GM19025 (cell line): Measurements from ENCODE around the gene ARSI.

Experiments used
- ATAC-seq: cut with Tn5 transposase; IDR thresholded peaks from one replicate; pipeline ENCODE4 v1.9.1; 2021; ENCODE audit warnings: mild to moderate bottlenecking, low read depth, moderate library complexity; ENCODE audit not compliant: unreplicated experiment

Gene ARSI

DNA sequence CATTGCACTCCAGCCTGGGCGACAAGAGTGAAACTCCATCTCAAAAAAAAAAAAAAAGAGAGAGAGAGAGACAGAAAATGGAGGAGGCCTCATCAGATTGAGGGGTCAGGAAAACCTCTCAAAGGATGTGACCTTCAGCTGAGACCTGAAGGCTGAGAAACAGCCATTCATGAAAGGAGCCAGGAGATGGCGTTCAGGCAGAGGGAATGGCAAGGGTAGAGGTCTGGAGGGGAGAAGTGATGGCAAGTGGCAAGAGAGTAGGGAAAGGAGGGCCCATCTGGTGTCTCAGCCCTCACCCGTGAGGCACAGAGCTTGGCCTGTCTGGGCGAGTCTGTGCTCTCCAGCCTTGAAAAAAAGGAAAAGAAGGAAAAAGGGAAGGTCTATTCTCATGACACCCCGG, 30.2 kb downstream of the ARSI start:
- ATAC-seq: no peak

DNA sequence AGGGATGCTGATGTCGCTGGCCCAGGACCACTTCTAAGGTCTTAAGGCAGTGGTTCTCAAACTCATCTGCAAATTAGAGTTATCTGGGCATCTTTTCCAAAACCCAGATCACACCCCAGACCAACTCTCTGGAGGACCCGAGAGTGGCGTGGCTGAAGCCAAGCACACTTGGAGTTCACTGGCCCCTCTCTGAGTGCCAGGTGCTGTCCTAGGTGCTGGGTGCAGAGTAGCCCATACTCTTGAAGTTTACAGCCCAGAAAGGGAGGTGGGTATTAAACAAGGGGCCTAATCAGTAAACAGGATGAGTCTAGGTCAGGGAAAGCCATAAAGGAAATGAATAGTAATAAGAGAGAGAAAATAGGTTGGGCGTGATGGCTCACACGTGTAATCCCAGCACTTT, 30.8 kb downstream of the ARSI start:
- ATAC-seq: no peak

DNA sequence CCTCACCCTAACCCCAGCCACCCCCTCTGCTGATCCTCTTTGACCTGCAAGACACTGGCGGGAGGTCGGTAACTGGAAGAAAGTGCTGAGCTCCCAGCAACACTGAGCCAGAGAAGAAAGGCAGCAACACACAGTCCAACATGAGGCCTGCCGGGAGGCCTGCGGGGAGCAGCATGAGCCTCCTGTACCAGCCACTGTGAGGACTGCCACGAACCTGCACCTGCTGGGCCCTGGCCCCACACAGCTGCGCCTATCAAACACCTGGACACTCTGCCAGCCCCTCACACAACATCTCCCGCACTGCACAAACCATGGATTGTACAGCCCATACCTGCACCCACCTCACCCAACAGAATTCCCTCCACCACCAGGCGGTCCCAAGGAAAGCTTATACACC, 31.4 kb downstream of the ARSI start:
- ATAC-seq: no peak

DNA sequence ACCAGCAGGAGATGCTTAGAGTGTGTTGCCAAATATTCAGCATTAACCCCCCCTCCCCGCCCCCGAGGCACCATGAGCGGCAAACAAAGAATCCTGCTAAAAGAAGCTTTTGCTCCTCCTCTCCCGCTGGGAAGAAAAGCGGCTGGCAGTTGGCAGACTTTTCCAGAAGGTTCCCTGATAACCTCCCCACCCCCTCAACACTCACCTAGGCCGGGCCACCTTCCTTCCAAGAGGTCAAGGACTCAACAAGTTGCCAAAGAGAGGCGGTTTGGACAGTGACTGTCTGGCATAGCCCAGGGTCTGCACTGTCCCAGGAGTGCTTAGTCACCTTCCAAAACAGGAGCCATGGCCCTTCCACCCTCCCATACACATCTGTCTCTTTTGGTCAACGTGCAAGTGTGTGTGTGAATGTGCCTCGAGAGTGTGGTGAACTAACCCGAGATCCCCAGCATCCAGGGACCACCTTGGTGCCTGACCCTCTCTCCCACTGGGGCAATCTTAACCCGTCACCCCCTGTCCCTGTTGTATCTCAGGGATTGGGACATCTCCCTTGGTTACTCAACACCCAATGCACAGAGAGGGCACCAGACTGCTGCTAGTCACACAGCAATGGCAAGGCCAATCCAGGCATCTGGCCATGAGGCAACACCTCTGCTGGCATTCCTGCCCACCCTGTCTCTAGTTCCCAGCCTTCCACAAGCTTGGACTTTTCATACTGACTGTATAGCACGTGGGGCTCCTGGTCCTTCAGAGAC, 32.0 kb downstream of the ARSI start:
- ATAC-seq: no peak

DNA sequence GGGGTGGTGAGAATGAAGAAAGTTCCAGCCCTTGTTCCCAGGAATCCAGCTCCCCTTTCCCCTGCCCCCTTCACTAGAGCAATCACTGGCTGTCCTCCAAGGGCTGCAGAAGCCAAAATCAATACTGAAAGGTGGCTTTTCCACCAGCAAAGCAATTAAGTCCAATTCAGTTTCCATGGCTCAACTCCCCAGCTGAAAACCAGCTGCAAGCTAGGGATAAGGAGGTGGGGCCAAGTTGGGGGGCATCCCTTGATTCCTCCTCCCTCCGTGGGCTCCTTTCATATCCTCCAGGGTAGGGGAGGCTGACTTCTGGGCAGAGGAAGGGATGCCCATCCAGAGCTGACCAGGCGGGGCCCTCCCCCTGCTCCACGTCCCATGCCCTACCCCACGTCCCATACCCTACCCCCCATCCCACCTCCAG, 35.8 kb downstream of the ARSI start:
- no peak for ATAC-seq

DNA sequence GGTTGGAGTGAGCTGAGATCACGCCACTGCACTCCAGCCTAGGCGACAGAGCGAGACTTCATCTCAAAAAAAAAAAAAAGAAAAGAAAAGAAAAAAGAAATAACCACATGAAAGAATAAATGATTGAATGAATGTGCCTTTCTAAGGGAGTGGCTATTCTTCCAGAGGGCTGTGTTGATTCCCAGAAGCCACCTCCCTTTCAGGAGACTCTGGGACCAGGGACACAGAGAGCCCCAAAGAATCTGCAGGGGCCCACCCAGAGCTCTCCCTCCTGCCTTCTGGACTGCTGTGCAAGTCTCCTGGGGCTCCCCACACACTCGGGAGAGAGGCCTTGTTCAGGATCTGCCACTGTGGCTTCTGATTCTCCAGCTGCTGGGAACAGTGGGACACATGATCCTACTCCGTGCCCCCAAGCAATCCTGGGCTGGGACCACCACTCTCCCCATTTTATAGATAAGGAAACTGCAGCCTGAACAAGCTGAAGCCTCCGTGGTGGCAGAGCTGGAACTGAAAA, 36.8 kb downstream of the ARSI start:
- no peak for ATAC-seq

DNA sequence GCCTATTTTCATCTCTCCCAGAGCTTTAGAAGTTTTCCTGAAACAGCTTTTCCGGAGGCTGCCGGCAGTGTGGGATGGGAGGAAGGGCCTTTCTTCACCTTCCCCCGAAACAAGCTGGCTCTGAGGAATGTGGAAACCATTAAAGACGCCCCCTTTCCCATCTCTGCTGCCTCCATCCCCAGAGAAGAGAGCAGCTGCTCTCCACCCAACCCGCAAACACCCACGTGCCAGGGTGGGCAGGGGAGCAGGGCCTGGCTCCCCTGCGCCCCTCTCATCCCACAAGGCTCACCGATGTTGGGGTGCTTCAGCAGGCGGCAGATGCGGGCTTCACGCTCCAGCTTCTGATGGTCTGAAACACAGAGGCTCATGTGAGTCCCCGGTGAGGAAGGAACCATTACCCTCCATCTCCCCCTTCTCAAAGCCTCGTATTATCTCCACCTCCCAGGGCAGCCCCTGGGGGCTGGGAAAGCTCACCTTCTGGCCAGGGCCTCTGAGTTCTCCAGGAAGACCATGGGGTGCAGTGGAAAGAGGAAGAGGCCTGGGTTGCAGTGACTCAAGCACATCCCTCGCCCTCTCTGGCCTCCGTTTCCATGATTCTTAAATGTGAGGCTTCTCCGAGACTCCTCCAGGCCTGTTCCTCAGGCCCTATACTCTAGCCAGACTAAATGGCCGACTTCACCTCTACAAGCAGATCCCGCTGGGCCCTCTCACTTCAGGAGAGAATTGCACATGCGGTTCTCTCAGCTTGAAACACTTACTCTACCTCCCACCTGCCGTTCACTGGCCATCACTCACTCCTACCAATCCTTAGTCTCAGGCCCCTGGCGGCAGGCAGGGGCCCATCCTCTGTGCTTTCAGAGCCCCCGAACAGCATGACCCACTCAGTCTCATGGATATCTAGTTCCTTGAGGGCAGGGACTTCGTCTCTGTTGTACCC, 37.8 kb downstream of the ARSI start:
- no peak for ATAC-seq

DNA sequence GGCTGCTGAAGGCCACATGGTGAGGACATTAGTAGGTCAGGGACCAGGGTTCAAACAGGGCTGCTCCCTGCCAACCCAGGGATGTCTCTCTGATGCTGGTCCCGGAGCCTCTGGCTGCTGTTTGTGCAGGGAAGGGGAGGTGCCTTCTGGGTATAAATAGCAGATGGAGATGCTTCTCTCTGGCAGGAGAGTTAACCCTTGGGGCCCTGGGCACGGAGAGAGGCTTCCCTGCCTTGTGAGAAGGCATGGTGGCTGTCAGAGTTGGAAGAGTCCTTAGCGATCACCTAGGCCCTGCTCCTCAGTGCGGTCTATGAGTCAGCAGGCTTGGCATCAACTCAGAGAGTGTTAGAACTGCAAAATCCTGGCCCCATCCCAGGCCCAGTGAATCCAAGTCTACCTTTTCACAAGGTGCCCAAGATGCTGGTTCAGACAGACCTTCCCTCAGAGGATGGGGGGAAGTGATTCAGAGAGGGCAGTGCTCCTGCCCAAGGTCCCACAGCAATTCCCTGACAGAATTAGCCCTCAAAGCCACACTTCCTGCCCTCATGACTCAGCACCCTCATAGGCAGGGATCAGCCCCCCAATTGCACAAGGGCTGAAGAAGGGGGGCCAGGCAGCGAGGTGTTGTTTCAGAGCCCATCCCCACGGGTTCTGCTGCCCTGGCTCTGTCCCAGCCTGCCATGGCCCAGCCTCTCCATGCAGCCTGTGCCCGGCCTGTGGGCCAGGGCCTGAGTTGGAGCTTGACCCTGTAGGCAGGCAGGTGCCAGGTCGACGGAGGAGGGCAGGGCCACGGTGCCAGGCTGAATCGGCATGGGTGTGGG, 38.7 kb downstream of the ARSI start:
- ATAC-seq: no peak

DNA sequence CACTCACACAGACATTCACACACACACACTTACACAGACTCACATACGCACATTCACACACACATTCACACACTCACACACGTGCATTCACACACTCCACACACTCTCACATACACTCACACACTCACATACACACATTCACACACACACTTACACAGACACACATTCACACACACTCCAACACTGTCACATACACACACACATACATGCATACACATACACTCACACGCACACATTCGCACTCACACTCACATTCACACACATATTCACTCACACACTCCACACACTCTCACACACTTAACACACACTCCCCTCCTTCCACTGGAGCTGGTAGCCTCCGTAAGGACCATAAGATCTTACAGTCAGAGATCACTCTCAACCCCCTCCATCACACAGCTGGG, 39.3 kb downstream of the ARSI start:
- ATAC-seq: no peak

DNA sequence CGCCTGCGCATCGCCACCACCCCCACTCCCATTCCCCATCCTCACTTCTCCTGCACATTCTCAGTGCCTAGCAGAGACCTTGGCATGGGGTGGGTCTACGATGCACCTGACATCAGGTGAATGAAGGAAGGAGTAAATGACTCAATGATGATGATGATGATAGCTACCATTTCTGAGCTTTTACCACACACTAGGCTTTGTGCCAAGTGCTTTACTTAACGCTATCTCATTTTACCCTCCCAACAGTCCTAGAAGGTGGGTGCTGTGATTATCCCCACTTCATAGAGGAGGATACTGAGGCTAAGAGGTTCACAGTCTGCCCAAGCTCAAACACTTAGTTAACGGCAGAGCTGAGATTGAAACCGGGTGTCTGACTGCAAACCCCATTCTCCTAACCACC, 40.2 kb downstream of the ARSI start:
- no peak for ATAC-seq

DNA sequence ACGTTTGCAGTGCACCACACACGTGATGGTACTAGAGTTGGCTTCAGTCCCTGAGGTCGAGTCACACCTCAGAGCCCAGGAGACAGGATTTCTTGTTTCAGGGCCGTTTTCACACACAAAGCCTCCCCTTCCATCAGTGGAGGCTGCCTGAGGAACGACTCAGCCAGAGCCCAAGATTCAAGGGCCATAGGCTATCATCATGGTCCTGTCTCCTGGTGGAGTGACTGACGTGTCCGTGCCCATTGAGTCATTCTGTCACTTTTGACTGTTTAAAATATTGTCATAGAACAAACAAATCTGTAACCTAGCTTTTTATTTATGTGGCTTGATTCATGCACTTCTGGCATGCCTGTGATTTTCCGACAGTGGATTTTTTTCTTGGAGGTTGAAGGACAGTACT, 41.5 kb downstream of the ARSI start:
- ATAC-seq: no peak

DNA sequence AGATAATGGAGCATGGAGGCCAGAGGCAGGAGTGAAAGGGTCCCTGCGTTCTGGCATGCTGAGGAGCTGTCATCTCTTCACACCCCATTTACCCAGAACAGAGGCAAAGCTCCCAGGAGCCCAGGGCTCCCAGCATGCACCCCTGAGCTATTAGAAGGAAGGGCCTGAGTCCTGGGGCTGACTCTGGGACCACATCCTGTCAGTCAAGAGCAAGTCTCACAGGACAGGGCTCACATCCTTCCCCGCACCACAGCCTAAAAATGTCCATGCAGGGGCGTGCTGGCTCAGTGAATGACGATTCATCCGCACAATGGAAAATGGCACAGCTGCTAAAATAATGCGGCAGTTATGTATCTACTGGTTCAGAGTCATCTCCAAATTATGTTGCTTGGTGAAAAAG, 44.6 kb downstream of the ARSI start:
- ATAC-seq: no peak

DNA sequence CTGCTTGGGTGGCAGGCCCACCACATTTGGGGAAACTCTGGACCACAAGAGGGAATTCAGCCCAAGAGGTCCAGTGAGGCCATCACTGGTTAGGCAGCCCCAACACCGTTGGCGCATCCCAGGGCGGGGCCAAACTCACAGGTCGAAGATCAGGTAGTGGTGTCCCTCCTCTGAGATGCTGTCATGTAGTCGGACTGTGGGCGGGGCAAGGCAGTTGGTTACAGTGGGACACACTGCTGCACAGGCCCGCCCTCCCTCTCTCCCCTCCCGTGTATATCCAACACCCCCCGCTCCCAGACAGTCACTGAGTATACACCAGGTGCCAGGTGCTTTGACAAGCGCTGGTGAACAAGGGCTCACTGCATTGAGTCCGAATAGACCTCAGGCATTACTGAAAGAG, 45.3 kb downstream of the ARSI start:
- no peak for ATAC-seq

DNA sequence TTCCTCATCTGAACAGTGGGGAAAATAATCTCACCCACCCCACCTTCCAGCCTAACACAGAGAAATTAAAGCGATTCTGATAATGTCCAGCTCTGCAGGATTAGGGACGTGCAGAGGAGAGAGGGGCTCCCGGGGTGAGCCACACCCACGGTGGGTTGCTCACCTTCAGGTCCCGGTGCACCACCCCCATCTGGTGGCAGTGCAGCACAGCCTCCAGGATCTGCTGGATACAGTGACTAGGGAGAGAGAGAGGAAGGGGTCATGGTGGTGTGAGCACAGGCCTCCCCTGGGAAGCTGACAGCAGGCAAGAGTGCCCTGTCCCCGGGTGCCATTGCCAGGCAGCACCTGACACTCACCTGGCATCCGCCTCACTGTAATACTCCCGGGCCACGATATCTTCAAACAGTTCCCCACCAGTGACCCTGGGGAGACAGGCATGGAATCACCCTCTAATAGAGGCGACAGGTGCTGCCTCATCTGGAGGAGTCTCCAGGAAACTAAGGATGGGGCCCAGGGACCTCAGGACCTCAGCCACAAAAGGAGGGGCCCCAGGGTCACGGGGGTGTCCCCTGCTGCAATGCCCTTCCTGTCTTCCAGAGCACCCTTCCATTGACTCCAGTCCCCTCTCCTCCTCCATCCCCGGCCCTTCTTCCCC, 46.2 kb downstream of the ARSI start:
- no peak for ATAC-seq

DNA sequence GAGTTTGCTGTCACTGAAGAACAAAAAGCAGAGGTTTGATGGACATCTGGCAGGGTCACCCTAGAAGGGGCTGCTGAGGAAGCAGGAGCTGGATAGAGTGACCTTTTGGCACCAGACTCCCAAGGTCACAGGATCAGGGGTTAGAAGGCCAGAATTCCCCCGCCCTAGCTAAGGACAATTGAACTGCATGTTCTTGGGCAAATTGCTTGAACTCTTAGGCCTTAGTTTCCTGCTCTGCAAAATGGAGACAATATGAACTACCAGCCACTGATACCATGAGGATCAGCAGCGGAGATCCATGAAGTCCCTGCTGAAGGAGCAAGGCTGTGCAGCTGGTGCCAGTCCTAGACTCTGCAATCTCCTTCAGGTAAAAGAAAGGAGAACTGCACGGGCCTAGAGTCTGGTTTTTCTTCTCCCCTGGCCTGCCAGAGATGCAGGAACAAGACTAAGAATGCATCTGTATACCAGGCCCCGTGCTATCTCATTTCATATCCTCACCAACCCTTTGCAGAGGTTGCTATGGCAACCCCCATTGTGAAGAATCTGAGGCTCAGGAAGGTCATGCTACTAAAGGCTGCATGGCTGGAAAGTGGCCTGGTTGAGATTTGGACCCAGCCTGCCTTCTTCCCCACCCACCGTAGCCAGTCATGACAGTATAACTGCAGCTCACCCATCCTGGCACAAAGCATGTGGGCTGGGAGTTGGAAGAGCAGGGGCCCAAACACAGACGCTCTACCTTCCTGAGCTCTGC, 46.9 kb downstream of the ARSI start:
- no peak for ATAC-seq

DNA sequence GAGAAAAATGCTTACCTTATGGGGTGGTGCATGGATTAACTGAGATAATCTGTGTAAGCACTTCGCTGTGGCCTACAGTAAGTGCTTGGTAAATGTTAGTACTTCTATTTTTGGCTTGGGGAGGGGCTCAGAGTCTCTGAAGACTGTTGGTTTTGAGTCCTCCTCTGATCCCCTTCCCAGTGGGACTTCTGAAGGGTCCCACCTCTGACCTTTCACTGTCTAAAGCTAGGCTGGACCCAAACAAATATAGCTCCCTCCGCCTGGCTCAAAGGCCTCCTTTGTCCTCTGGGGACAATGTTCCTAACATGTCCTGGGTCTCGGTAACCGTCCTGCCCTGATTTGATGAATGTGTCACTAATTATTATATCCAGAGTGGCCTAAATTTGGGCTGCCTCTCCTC, 47.9 kb downstream of the ARSI start:
- ATAC-seq: no peak

DNA sequence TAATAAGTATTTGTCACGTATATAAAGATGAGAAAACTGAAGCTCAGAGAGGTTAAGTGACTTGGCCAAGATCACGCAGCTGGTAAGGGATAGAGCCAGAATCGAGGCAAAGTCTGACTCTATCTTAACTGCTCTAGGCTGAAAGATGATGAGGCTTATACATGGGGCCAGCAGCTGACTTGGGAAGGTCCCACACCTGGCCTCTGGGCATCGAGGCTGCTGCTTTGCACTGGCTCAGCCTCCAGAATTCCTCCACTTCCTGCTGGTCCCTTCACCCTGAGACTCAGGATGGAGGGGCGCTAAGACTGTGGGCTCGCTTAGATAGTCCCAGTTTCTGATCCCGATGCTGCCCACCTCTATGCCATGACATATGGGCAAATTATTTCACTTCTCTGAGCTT, 48.3 kb downstream of the ARSI start:
- no peak for ATAC-seq

DNA sequence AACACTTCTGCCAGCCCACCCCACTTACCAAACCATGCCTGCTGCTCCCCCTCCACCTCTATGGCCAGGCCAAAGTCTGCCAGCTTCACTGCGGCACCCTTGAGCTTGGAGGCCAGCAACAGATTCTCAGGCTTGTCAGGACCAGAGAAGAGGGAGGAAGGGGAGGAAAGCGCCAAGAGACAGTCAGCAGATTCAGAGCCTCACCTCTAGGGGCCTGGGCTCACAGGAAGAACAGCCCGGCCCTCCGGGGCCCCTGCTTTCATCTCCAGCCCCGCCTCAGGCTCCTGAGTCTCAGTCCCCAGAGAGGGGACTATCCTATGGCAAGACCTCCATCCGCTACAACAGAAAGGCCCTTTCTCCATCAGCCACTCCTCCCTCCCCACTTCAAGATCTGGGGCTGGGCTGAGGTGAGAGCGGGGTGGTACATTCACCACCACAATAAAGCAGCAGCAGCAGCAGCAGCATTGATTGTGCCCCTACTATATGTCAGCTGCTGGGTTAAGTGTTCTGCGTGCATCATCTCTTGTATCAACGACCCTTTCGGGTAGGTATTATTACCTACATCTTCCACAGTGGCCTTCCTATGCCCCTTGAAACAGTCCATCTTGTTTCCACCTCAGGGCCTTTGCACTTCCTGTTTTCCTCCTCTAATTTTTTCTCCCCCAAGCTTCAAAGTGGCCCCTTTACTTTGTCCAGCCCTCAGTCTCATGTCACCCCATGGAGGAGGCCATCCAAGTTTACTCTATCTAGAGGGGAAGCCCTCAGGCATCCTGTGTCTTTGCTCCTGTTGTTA, 49.1 kb downstream of the ARSI start:
- ATAC-seq: no peak

DNA sequence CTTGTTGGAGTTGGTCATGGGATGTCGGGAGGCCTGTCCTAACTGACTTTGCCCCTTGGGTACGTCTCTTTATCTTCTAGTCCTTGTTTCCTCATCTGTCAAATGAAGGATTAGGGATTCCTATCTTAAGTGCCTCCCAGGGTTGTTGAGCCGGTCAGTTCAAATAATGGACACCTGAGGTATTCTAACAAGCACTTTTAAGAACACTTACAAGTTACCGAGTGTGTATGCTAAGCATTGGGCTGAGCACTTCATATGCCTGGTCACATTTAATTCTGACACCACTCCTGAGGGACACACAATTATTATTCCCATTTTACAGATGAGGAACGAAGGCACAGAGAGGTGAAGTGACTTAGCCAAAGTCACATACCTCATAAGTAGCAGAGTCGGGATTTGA, 50.2 kb downstream of the ARSI start:
- ATAC-seq: no peak
